Suprapubic skin (tissue), 4 donors: ENCODE measurements around the gene AP3B1. TPM values are rescaled to one million over a fixed set of nuclear protein-coding genes. Genes with fewer than 3 reads are reported as not detected.

Source experiments
- DNase-seq, 2 donors: peaks; one replicate each; pipeline ENCODE4 v3.0.0-alpha.2; 2019; ENCODE audit warnings: low spot score in 2 of 2
- H3K27ac ChIP-seq: fragments of 200-600 bp; sonication (generic); one replicate; pipeline ENCODE4 v1.5.1; 2019
- H3K27me3 ChIP-seq: fragments of 200-600 bp; sonication (generic); one replicate; pipeline ENCODE4 v1.5.1; 2019
- H3K36me3 ChIP-seq: fragments of 200-600 bp; sonication (generic); one replicate; pipeline ENCODE4 v1.5.1; 2019
- H3K4me1 ChIP-seq: fragments of 200-600 bp; sonication (generic); one replicate; pipeline ENCODE4 v1.5.1; 2019
- H3K4me3 ChIP-seq: fragments of 200-600 bp; sonication (generic); one replicate; pipeline ENCODE4 v1.5.1; 2019; ENCODE audit warnings: mild to moderate bottlenecking
- H3K9me3 ChIP-seq: fragments of 200-600 bp; sonication (generic); one replicate; pipeline ENCODE4 v1.5.1; 2019
- CTCF ChIP-seq, 2 donors: fragments of 200-600 bp in 1 of 2; fragments of 450-650 bp in 1 of 2; sonication (generic) in 1 of 2; IDR thresholded peaks; one replicate each; pipeline ENCODE4 v1.5.1; 2016 to 2019; ENCODE audit warnings: antibody characterized with exemption in 2 of 2, mild to moderate bottlenecking in 1 of 2, moderate library complexity in 1 of 2
- EP300 ChIP-seq: sonication (generic); formaldehyde crosslinking; IDR thresholded peaks from one replicate; pipeline ENCODE4 v1.6.1; 2017; ENCODE audit warnings: antibody characterized with exemption
- POLR2A ChIP-seq, 2 donors: fragments of 450-650 bp; IDR thresholded peaks; one replicate each; pipeline ENCODE4 v1.6.1; 2017; ENCODE audit warnings: antibody characterized with exemption in 2 of 2, mild to moderate bottlenecking in 2 of 2, moderate library complexity in 2 of 2
- POLR2AphosphoS5 ChIP-seq, 3 donors: sonication (generic); formaldehyde crosslinking; IDR thresholded peaks; one replicate each; pipeline ENCODE4 v1.6.1; 2017; ENCODE audit warnings: antibody characterized with exemption in 3 of 3
- WGBS: methylation state at CpG from one replicate; pipeline ENCODE4 v1.1.5; 2018; 5-methylcytosine and 5-hydroxymethylcytosine counted together
- total RNA-seq, 4 donors: library from RNA; depleted of rRNA; stranded (reverse); fragments of >200 nt; gene quantifications; one replicate each; pipeline ENCODE4 v1.1.0, GENCODE V29; 2016

The AP3B1 gene
- total RNA-seq, 4 donors from 2014 or later: 32.2 to 44.0 (median 33.1) TPM

GRCh38 chr5:77972469-77973252 lies 321.8 kb downstream of the AP3B1 start:
- peaks cover 45% of the 10 kb centered on the region for H3K27me3 ChIP-seq
- WGBS: 5% methylated on average over 44 of the region's 57 CpGs
- DNase-seq: no peak
- H3K27ac ChIP-seq: no peak overlapping the region
- TF ChIP-seq POLR2A (IDR thresholded peaks at IDR 0.05) (no peak), POLR2AphosphoS5 (IDR thresholded peaks at IDR 0.05) (no peak), CTCF (IDR thresholded peaks at IDR 0.05) (no peak), EP300 (no peak)
- H3K9me3 ChIP-seq: no peaks in the 10 kb centered on the region
- H3K4me1 ChIP-seq: peaks cover 15% of the 10 kb centered on the region
- no peaks in the 10 kb centered on the region for H3K36me3 ChIP-seq
- H3K4me3 ChIP-seq: peak overlapping the region; percentile 39

- WGBS: 37% methylated on average over 16 of the region's 16 CpGs
- no peak for DNase-seq
- peak overlapping the region; percentile 39 for H3K4me3 ChIP-seq
- peaks cover 45% of the 10 kb centered on the region for H3K27me3 ChIP-seq
- H3K4me1 ChIP-seq: peaks cover 15% of the 10 kb centered on the region
- no peaks in the 10 kb centered on the region for H3K9me3 ChIP-seq
- no peaks in the 10 kb centered on the region for H3K36me3 ChIP-seq
- no peak for TF ChIP-seq POLR2A (IDR thresholded peaks at IDR 0.05)
- no peak for TF ChIP-seq EP300
- TF ChIP-seq POLR2AphosphoS5 (IDR thresholded peaks at IDR 0.05): no peak
- no peak for TF ChIP-seq CTCF (IDR thresholded peaks at IDR 0.05)
- no peak overlapping the region for H3K27ac ChIP-seq
Measured at GRCh38 chr5:77971776-77972468, 322.6 kb downstream of the AP3B1 start.

GRCh38 chr5:77970891-77971290 lies 323.6 kb downstream of the AP3B1 start:
- DNase-seq: no peak
- H3K27ac ChIP-seq: no peak overlapping the region
- no peak for TF ChIP-seq CTCF (IDR thresholded peaks at IDR 0.05)
- TF ChIP-seq POLR2A (IDR thresholded peaks at IDR 0.05): no peak
- TF ChIP-seq EP300: no peak
- no peak for TF ChIP-seq POLR2AphosphoS5 (IDR thresholded peaks at IDR 0.05)
- 87% methylated on average over 5 of the region's 5 CpGs for WGBS
- H3K27me3 ChIP-seq: peaks cover 45% of the 10 kb centered on the region
- peaks cover 15% of the 10 kb centered on the region for H3K4me1 ChIP-seq
- H3K9me3 ChIP-seq: no peaks in the 10 kb centered on the region
- H3K4me3 ChIP-seq: no peak overlapping the region
- no peaks in the 10 kb centered on the region for H3K36me3 ChIP-seq

- Histone ChIP-seq H3K27ac (no peak overlapping the region), H3K36me3 (no peaks in the 10 kb centered on the region), H3K4me3 (no peak overlapping the region), H3K9me3 (no peaks in the 10 kb centered on the region), H3K27me3 (peaks cover 15% of the 10 kb centered on the region), H3K4me1 (no peaks in the 10 kb centered on the region)
- TF ChIP-seq POLR2A (IDR thresholded peaks at IDR 0.05) (no peak), EP300 (no peak), CTCF (IDR thresholded peaks at IDR 0.05) (no peak)
- no peak for DNase-seq
- WGBS: 97% methylated on average over 4 of the region's 4 CpGs
Measured at GRCh38 chr5:77963795-77964194, 330.7 kb downstream of the AP3B1 start.

- H3K27me3 ChIP-seq: peaks cover 34% of the 10 kb centered on the region
Measured at GRCh38 chr5:77960863-77961396, 333.6 kb downstream of the AP3B1 start.

More at GRCh38 chr5:77960863-77961396, 333.6 kb downstream of the AP3B1 start:
- WGBS: 62% methylated on average over 2 of the region's 2 CpGs
- H3K27ac ChIP-seq: no peak overlapping the region
- peaks cover 7% of the 10 kb centered on the region for H3K4me1 ChIP-seq
- DNase-seq: no peak
- no peak overlapping the region for H3K4me3 ChIP-seq
- H3K36me3 ChIP-seq: no peaks in the 10 kb centered on the region
- no peak for TF ChIP-seq POLR2A (IDR thresholded peaks at IDR 0.05)
- no peak for TF ChIP-seq CTCF (IDR thresholded peaks at IDR 0.05)
- TF ChIP-seq EP300: no peak
- TF ChIP-seq POLR2AphosphoS5 (IDR thresholded peaks at IDR 0.05): no peak
- H3K9me3 ChIP-seq: no peaks in the 10 kb centered on the region
